Colonic mucosa (tissue), 4 donors: Measurements from ENCODE around the gene SUN5. TPM values are rescaled to one million over a fixed set of nuclear protein-coding genes. Genes with fewer than 3 reads are reported as not detected.

Experiments used
- DNase-seq: peaks from one replicate; pipeline ENCODE4 v3.0.0-alpha.2; 2020
- H3K27ac ChIP-seq: fragments of 200-600 bp; one replicate; pipeline ENCODE4 v1.8.0; 2021
- H3K27me3 ChIP-seq: fragments of 200-600 bp; one replicate; pipeline ENCODE4 v1.8.0; 2021
- H3K36me3 ChIP-seq: fragments of 200-600 bp; one replicate; pipeline ENCODE4 v1.8.0; 2021
- H3K4me1 ChIP-seq: fragments of 200-600 bp; one replicate; pipeline ENCODE4 v1.8.0; 2021; ENCODE audit warnings: mild to moderate bottlenecking
- H3K4me3 ChIP-seq: fragments of 200-600 bp; one replicate; pipeline ENCODE4 v1.8.0; 2021
- H3K9ac ChIP-seq, 2 donors: one replicate each; pipeline ENCODE4 v1.7.0; 2013; ENCODE audit warnings: control low read depth in 2 of 2, low read depth in 2 of 2, low read length in 2 of 2
- H3K9me3 ChIP-seq: fragments of 200-600 bp; one replicate; pipeline ENCODE4 v1.8.0; 2021
- intact Hi-C: fragments of 100-400 bp; cut with DNase I; formaldehyde crosslinking; loops from one replicate; pipeline ENCODE4 v1.14.1; 2022
- total RNA-seq, 2 donors: library from RNA; stranded (reverse); fragmentation: NEBNext Ultra II Directional in 1 of 2; extraction: Animal tissue kit (Norgen Biotek cat#: 25700) in 1 of 2; gene quantifications; one replicate each; pipeline ENCODE4 v1.2.1, GENCODE V29; 2021
- TF ChIP-seq, protein P1 (sequence below): fragments of 200-600 bp; IDR thresholded peaks from one replicate; pipeline ENCODE4 v1.8.0; 2022; ENCODE audit warnings: antibody characterized with exemption, mild to moderate bottlenecking
- donor health status: healthy.
- donor health status: DM: no; HTN: no; CAD: no.
- donor health status: DM: no; HTN: no; CAD: no.

Gene SUN5
- total RNA-seq, 2 donors from 2014 or later, result not detected

DNA sequence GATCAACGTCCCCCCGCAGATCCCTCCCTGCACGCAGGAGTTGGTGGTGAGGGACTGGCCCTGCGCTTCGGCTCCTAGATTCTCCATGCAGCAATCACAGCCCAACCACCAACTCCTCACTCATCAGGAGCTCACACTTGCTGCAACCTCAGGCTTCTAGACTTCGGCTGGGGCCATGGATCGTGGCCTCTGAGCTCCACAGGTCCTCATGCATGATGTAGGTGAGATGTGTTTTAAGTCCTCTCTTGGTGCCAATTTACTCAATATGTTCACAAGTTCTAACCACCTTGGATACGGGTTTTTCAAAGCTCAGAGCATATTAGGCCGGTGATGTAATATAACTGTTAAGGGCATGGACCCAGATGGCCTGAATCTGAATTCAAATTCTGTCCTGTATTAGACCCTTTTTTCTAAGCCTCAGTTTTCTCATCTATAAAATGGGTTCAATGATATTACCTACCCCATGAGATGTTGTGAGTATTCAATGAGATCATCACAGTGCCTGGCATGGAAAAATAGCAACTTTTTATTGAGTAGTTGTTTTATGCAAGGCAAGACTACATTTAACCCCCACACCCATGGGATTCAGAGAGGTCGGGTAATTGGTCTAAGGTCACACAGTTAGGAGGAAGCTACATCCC, 31.0 kb downstream of the SUN5 start:
- Histone ChIP-seq H3K4me3 (no peak overlapping the region), H3K36me3 (no peaks in the 10 kb centered on the region), H3K4me1 (no peaks in the 10 kb centered on the region), H3K27ac (no peak overlapping the region), H3K27me3 (no peaks in the 10 kb centered on the region), H3K9me3 (no peaks in the 10 kb centered on the region), H3K9ac (no peak overlapping the region)
- no peak for DNase-seq
- TF ChIP-seq, protein P1, sequence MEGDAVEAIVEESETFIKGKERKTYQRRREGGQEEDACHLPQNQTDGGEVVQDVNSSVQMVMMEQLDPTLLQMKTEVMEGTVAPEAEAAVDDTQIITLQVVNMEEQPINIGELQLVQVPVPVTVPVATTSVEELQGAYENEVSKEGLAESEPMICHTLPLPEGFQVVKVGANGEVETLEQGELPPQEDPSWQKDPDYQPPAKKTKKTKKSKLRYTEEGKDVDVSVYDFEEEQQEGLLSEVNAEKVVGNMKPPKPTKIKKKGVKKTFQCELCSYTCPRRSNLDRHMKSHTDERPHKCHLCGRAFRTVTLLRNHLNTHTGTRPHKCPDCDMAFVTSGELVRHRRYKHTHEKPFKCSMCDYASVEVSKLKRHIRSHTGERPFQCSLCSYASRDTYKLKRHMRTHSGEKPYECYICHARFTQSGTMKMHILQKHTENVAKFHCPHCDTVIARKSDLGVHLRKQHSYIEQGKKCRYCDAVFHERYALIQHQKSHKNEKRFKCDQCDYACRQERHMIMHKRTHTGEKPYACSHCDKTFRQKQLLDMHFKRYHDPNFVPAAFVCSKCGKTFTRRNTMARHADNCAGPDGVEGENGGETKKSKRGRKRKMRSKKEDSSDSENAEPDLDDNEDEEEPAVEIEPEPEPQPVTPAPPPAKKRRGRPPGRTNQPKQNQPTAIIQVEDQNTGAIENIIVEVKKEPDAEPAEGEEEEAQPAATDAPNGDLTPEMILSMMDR, result no peak
- intact Hi-C loops, result no loop called here

DNA sequence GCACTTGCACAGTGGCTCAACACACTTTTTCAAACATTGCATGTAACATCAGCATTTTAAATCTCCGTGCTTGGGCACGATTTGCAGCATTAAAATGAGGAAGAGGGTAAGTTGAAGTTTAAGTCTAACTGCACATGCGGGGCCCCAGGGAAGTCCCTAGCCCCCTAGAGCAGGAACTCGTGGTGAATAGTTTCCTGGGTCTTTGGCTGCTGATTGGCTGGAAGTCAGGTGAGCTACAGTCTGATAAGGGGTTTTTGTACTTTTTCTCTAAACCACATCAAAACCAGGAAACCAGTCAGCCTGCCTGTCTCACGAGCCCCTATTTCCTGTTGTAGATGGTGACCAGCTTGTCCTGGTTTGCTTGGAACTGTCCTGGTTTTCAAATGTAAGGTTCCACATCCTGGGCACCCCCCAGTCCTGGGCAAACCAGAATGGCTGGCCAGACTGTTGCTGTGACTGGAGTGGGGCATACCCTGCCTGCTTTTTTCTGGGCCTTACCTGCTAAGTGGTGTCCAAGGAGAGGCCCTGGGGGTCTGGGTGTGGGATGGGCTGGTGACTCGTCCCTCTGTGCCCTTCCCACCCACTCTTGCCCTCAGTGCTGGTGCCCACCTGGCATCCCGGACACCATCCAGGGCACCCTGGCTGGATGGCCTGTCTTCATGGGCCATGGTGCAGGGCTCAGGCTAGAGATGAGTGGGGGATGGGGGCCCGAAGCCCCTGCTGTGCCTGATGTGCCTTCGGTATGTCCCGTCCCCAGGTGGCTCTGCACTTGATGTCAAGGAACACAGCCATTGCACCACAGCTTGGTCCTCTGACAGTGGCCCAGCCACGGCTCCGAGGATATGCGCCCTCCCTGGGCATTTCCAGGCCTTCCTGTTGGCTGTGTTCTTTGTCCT, 31.8 kb downstream of the SUN5 start:
- Histone ChIP-seq H3K9ac (no peak overlapping the region), H3K27ac (no peak overlapping the region), H3K36me3 (no peaks in the 10 kb centered on the region), H3K9me3 (no peaks in the 10 kb centered on the region), H3K27me3 (no peaks in the 10 kb centered on the region), H3K4me3 (no peak overlapping the region), H3K4me1 (no peaks in the 10 kb centered on the region)
- peak; percentile 42 for DNase-seq
- intact Hi-C loops, result no loop called here
- TF ChIP-seq, protein P1, result no peak

DNA sequence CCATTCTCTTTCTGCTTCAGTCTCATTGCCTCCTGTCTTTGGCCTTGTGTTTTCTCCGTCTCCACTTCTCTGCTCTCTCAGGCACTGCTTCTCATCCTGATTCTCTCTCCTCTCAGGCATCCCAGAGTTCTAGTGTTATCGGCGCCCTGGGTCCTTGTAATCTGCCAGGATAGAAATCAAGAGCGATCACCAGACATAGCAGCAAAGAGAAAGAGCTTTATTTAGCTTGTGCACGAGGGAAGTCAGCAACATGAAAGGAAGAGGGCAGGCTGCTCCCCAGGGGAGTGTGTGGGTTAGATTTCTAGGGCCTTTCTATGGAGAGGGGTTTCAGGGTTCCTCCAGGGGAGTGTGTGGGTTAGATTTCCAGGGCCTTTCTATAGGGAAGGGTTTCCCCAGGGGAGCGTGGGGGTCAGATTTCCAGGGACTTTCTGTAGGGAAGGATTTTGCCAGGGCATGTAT, 32.5 kb downstream of the SUN5 start:
- Histone ChIP-seq H3K4me3 (no peak overlapping the region), H3K27ac (peak overlapping the region; percentile 44), H3K36me3 (no peaks in the 10 kb centered on the region), H3K4me1 (no peaks in the 10 kb centered on the region), H3K27me3 (no peaks in the 10 kb centered on the region), H3K9ac (no peak overlapping the region), H3K9me3 (no peaks in the 10 kb centered on the region)
- TF ChIP-seq, protein P1, result no peak
- DNase-seq, result peak; percentile 15
- intact Hi-C loops, result no loop called here

DNA sequence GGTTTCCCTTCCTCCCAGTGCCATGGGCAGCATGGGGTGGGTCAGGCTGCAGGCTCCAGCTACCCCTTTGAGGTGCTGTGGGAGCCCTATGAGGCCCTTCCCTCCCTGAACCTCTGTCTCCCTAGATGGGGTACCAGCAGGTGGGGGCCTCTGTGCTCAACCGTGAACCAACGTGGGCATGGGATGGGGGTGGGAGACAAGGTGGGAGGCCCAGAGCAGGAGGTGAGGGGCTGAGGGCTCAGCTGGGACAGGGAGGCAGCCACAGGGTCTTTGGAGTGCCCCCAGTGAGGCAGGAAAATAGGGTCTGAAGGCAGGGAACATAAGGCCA, 33.3 kb downstream of the SUN5 start:
- no peak overlapping the region for H3K4me3 ChIP-seq
- H3K4me1 ChIP-seq, result no peaks in the 10 kb centered on the region
- no peaks in the 10 kb centered on the region for H3K36me3 ChIP-seq
- no peak overlapping the region for H3K9ac ChIP-seq
- peak; percentile 14 for DNase-seq
- peak overlapping the region; percentile 44 for H3K27ac ChIP-seq
- no peaks in the 10 kb centered on the region for H3K27me3 ChIP-seq
- H3K9me3 ChIP-seq, result no peaks in the 10 kb centered on the region
- intact Hi-C loops, result no loop called here
- TF ChIP-seq, protein P1, result no peak

DNA sequence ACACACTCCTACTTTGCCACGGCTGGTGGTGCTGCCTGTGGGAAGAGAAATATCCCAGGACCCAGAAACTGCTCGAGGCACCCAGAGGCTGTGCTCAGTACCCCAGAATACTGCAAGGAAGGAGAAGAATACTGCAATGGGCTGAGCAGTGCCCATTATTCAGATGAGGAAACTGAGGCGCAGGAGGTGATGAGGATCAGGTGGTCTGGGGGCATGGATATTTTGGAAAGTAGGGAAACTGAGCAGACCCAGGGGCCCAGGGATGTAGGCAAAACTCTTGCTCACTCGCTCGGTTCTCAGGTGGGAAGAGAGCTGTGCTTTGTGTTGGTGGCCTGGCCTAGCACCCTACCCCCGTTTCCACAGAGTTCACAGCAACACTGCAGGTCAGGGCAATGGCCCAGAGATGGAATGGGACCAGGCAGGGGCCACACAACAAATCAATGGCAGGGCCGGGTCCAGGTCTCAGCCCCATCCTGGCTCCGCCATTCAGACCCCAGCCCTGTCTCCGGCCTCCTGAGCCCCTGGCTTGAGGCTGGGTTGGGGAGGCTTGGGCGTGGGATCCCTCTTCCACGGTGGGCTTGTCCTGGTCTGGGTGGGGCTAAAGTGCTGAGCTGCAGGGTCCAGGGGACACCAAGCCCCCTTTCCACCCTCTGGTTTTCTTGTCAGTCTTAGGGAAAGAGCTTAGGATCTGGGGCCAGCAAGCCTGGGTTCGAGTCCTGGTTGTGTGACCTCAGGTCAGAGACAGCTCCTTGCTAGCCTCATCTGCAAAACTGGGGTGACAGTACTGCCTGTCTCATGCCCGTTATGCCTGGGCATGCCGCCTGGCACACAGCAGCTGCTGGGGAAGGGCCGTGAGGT, 33.9 kb downstream of the SUN5 start:
- H3K36me3 ChIP-seq, result no peaks in the 10 kb centered on the region
- DNase-seq, result peak; percentile 4
- H3K4me1 ChIP-seq, result no peaks in the 10 kb centered on the region
- no peak overlapping the region for H3K9ac ChIP-seq
- no peaks in the 10 kb centered on the region for H3K27me3 ChIP-seq
- H3K4me3 ChIP-seq, result no peak overlapping the region
- TF ChIP-seq, protein P1, result no peak
- H3K27ac ChIP-seq, result peak overlapping the region; percentile 44
- no peaks in the 10 kb centered on the region for H3K9me3 ChIP-seq
- intact Hi-C loops, result no loop called here
